HCT116 (cell line): ENCODE measurements around the gene MAML2. TPM values are rescaled to one million over a fixed set of nuclear protein-coding genes. Genes with fewer than 3 reads are reported as not detected.
A peak's percentile ranks its signal among the peaks of the same experiment; 100 is the strongest.

Source experiments
- ATAC-seq: fragments of 200-7000 bp; cut with Tn5 transposase; 2 replicates; pipeline ENCODE4 v1.9.1; 2020; ENCODE audit warnings: mild to moderate bottlenecking, moderate library complexity
- BruUV-seq: library from RNA; stranded (reverse); fragments of 400-500 nt; replicated peaks from 2 replicates; lab custom pipeline; 2021; lab: Mats Ljungman, UMichigan
- CTCF ChIA-PET: fragments of 300-600 bp; sonication (Branson Sonifier 250); formaldehyde crosslinking; loops from one replicate; lab custom pipeline; 2021; ENCODE audit warnings: antibody characterized with exemption; lab: Charles Lee
- POLR2A ChIA-PET: fragments of 300-600, 350-600 bp; sonication (Branson Sonifier 250); formaldehyde crosslinking; loops from one replicate; lab custom pipeline; 2021; ENCODE audit warnings: antibody characterized with exemption; lab: Charles Lee
- RAD21 ChIA-PET, 2 experiments: fragments of 300-600 bp; sonication (Branson Sonifier 250); formaldehyde crosslinking; loops; one replicate each; lab custom pipeline; 2023; ENCODE audit warnings: low total read pairs in 2 of 2; ENCODE audit not compliant: uncharacterized antibody in 2 of 2, unreplicated experiment in 2 of 2, low non-redundant PET in 1 of 2; lab: Charles Lee
- DNase-seq: peaks from one replicate; pipeline ENCODE4 v3.0.0-alpha.2; 2010; ENCODE audit warnings: low read depth, low spot score
- H2AFZ ChIP-seq: fragments of 200-600 bp; shearing (Covaris generic), sonication (generic); 2 replicates; pipeline ENCODE4 v1.6.1; 2017; ENCODE audit warnings: low read depth, mixed run types, mixed read lengths, antibody characterized with exemption, low read length; ENCODE audit not compliant: poor library complexity, severe bottlenecking
- H3K27ac ChIP-seq: 2 replicates; pipeline ENCODE4 v1.5.1; 2012; ENCODE audit warnings: low read depth, low read length
- H3K27me3 ChIP-seq: fragments of 200-600 bp; sonication (generic); 2 replicates; pipeline ENCODE4 v1.6.1; 2016; ENCODE audit warnings: mixed run types, low read length, mixed read lengths; ENCODE audit not compliant: insufficient read depth
- H3K36me3 ChIP-seq, 2 experiments: fragments of 200-500 bp in 1 of 2; fragments of 200-600 bp in 1 of 2; sonication (Bioruptor generic) in 1 of 2; sonication (generic) in 1 of 2; 2 replicates each; pipeline versions ENCODE4 v1.5.1 to v1.6.1; 2014 to 2016; ENCODE audit warnings: low read length in 2 of 2, inconsistent platforms in 1 of 2, mixed read lengths in 1 of 2, mixed run types in 1 of 2; ENCODE audit not compliant: insufficient read depth in 2 of 2, control insufficient read depth in 1 of 2
- H3K4me1 ChIP-seq, 2 experiments: fragments of 200-600 bp in 1 of 2; sonication (generic) in 1 of 2; 2 replicates each; pipeline versions ENCODE4 v1.5.1 to v1.6.1; 2012 to 2017; ENCODE audit warnings: low read length in 2 of 2, inconsistent platforms in 1 of 2, mild to moderate bottlenecking in 1 of 2, mixed read lengths in 1 of 2, mixed run types in 1 of 2, moderate library complexity in 1 of 2; ENCODE audit not compliant: insufficient read depth in 2 of 2, control insufficient read depth in 1 of 2
- H3K4me2 ChIP-seq: fragments of 200-600 bp; sonication (generic); 2 replicates; pipeline ENCODE4 v1.6.1; 2017; ENCODE audit warnings: mixed run types, low read length, mixed read lengths
- H3K4me3 ChIP-seq, 2 experiments: fragments of 200-600 bp in 1 of 2; sonication (generic) in 1 of 2; replicated peaks in 1 of 2; 2 replicates each; pipeline ENCODE4 v1.5.1; 2011 to 2016; ENCODE audit warnings: low read length in 2 of 2, control low read depth in 1 of 2, low read depth in 1 of 2, mild to moderate bottlenecking in 1 of 2, mixed read lengths in 1 of 2, mixed run types in 1 of 2
- H3K79me2 ChIP-seq: fragments of 200-600 bp; sonication (generic); 2 replicates; pipeline ENCODE4 v1.6.1; 2017; ENCODE audit warnings: mild to moderate bottlenecking, mixed run types, low read length, moderate library complexity, mixed read lengths; ENCODE audit not compliant: insufficient read depth
- H3K9ac ChIP-seq: fragments of 200-600 bp; sonication (generic); 2 replicates; pipeline ENCODE4 v1.6.1; 2016; ENCODE audit warnings: low read length, mixed read lengths
- H3K9me2 ChIP-seq: fragments of 200-600 bp; sonication (generic), shearing (Covaris generic); 2 replicates; pipeline ENCODE4 v1.6.1; 2017; ENCODE audit warnings: mixed run types, mild to moderate bottlenecking, moderate library complexity; ENCODE audit not compliant: insufficient read depth
- H3K9me3 ChIP-seq, 2 experiments: fragments of 200-500 bp in 1 of 2; fragments of 200-600 bp in 1 of 2; sonication (Bioruptor generic) in 1 of 2; sonication (generic) in 1 of 2; 2 replicates each; pipeline ENCODE4 v1.6.1; 2014 to 2017; ENCODE audit warnings: low read length in 2 of 2, mixed read lengths in 2 of 2, inconsistent platforms in 1 of 2, low read depth in 1 of 2, mild to moderate bottlenecking in 1 of 2, mixed run types in 1 of 2, moderate library complexity in 1 of 2; ENCODE audit not compliant: control insufficient read depth in 1 of 2, insufficient read depth in 1 of 2
- H4K20me1 ChIP-seq: fragments of 200-600 bp; sonication (generic), shearing (Covaris generic); 2 replicates; pipeline ENCODE4 v1.6.1; 2017; ENCODE audit warnings: mixed run types, mild to moderate bottlenecking, moderate library complexity; ENCODE audit not compliant: insufficient read depth
- ATF3 ChIP-seq: IDR thresholded peaks from 2 replicates; pipeline ENCODE4 v1.6.1; 2012
- CEBPB ChIP-seq: IDR thresholded peaks from 2 replicates; pipeline ENCODE4 v1.6.1; 2012; ENCODE audit warnings: low read depth
- CTCF ChIP-seq, 3 experiments: fragments of 200-600 bp in 1 of 3; sonication (generic) in 1 of 3; IDR thresholded peaks in 2 of 3; conservative IDR thresholded peaks in 1 of 3; 2 replicates each; pipeline ENCODE4 v1.5.1; 2012 to 2017; ENCODE audit warnings: low read depth in 2 of 3, low read length in 2 of 3, antibody characterized with exemption in 1 of 3, borderline replicate concordance in 1 of 3, control low read depth in 1 of 3, mild to moderate bottlenecking in 1 of 3, mixed read lengths in 1 of 3, mixed run types in 1 of 3, moderate library complexity in 1 of 3; ENCODE audit not compliant: insufficient read depth in 1 of 3
- EZH2 ChIP-seq: fragments of 200-600 bp; sonication (generic); IDR thresholded peaks from 2 replicates; pipeline ENCODE4 v1.6.1; 2017; ENCODE audit warnings: antibody characterized with exemption, mixed run types
- EZH2phosphoT487 ChIP-seq: fragments of 200-600 bp; IDR thresholded peaks from 2 replicates; pipeline ENCODE4 v1.6.1; 2018; ENCODE audit warnings: antibody characterized with exemption, borderline replicate concordance
- POLR2AphosphoS5 ChIP-seq: IDR thresholded peaks from 2 replicates; pipeline ENCODE4 v1.6.1; 2011; ENCODE audit warnings: mild to moderate bottlenecking, low read depth, low read length, moderate library complexity
- RAD21 ChIP-seq: IDR thresholded peaks from 2 replicates; pipeline ENCODE4 v1.6.1; 2012; ENCODE audit warnings: low read depth, mild to moderate bottlenecking
- REST ChIP-seq: IDR thresholded peaks from 2 replicates; pipeline ENCODE4 v1.6.1; 2012; ENCODE audit warnings: low read depth
- SP1 ChIP-seq: IDR thresholded peaks from 2 replicates; pipeline ENCODE4 v1.6.1; 2012; ENCODE audit warnings: low read depth
- SRF ChIP-seq: IDR thresholded peaks from 2 replicates; pipeline ENCODE4 v1.6.1; 2012; ENCODE audit warnings: low read depth
- TCF7L2 ChIP-seq: IDR thresholded peaks from 2 replicates; pipeline ENCODE4 v1.7.0; 2011; ENCODE audit warnings: borderline replicate concordance, inconsistent platforms; ENCODE audit not compliant: insufficient read depth, insufficient read length; ENCODE audit errors: extremely low read depth
- YY1 ChIP-seq: IDR thresholded peaks from 2 replicates; pipeline ENCODE4 v1.6.1; 2011; ENCODE audit warnings: low read length, low read depth, moderate library complexity, mild to moderate bottlenecking; ENCODE audit not compliant: insufficient replicate concordance; ENCODE audit errors: extremely low read depth
- ZBTB33 ChIP-seq: IDR thresholded peaks from 2 replicates; pipeline ENCODE4 v1.6.1; 2011; ENCODE audit warnings: mild to moderate bottlenecking, low read length, moderate library complexity; ENCODE audit not compliant: insufficient replicate concordance; ENCODE audit errors: extremely low read depth
- ZFX ChIP-seq: fragments of 450-650 bp; IDR thresholded peaks from 2 replicates; pipeline ENCODE4 v1.6.1; 2017
- ZNF274 ChIP-seq: fragments of 200-500 bp; sonication (Bioruptor generic); IDR thresholded peaks from 2 replicates; pipeline ENCODE4 v1.6.1; 2014; ENCODE audit warnings: mild to moderate bottlenecking, low read depth, low read length, inconsistent platforms
- intact Hi-C: fragments of 100-400 bp; cut with micrococcal nuclease; formaldehyde crosslinking; loops from 2 replicates; pipeline ENCODE4 v1.10.0; 2022
- total RNA-seq: library from RNA; stranded (reverse); gene quantifications from one replicate; pipeline ENCODE4 v1.2.1, GENCODE V29; 2021; ENCODE audit not compliant: unreplicated experiment

Gene MAML2
- total RNA-seq, 1 experiment from 2014 or later: 2.6 TPM

- TF ChIP-seq CTCF (IDR thresholded peaks at IDR 0.05 in 2 of 3, conservative IDR thresholded peaks at IDR 0.05 in 1 of 3; ENCODE audit: borderline replicate concordance in 1 of 3, insufficient read depth in 1 of 3, low read depth in 2 of 3, low read length in 2 of 3) (no peak), EZH2phosphoT487 (no peak), RAD21 (no peak), ZNF274 (no peak), CEBPB (0 out of 2 replicates have a peak, but pooled peaks have one; percentile 24)
- TF ChIP-seq, all 23 proteins: peak for 4
Measured at GRCh38 chr11:96278039-96278897, 64.7 kb downstream of the MAML2 start (continued).

GRCh38 chr11:96277696-96278038, 65.3 kb downstream of the MAML2 start:
- ChIA-PET RAD21 (no interaction called here), CTCF (interaction anchor here (1.0 kb wide), 1 partner anchor 223 kb away, joined by 3 read pairs; no protein-coding TSS in a partner anchor), POLR2A (no interaction called here)
- no TSS peak for BruUV-seq
- intact Hi-C loops: no loop called here
- no peaks in the 10 kb centered on the region for H3K79me2 ChIP-seq
- no peak for ATAC-seq
- H3K27ac ChIP-seq: no peak overlapping the region
- no peak overlapping the region for H3K9ac ChIP-seq
- H3K9me3 ChIP-seq: no peaks in the 10 kb centered on the region
- no peak overlapping the region for H2AFZ ChIP-seq
- no peaks in the 10 kb centered on the region for H4K20me1 ChIP-seq
- no peaks in the 10 kb centered on the region for H3K36me3 ChIP-seq
- no peak for DNase-seq
- H3K4me1 ChIP-seq: peaks cover 9 to 38% of the 10 kb centered on the region in 2 experiments
- no peak overlapping the region for H3K4me3 ChIP-seq
- no peaks in the 10 kb centered on the region for H3K27me3 ChIP-seq
- no peaks in the 10 kb centered on the region for H3K9me2 ChIP-seq
- 0 out of 2 replicates have a peak overlapping the region, but pooled peaks have one; percentile 40 for H3K4me2 ChIP-seq
- no peak for TF ChIP-seq SRF
- no peak for TF ChIP-seq SP1
- no peak for TF ChIP-seq EZH2
- no peak for TF ChIP-seq EZH2phosphoT487
- TF ChIP-seq POLR2AphosphoS5: no peak
- TF ChIP-seq ZFX: no peak
- TF ChIP-seq RAD21: no peak
- no peak for TF ChIP-seq CEBPB
- TF ChIP-seq YY1: no peak
- TF ChIP-seq ZBTB33: no peak
- no peak for TF ChIP-seq ATF3
- no peak for TF ChIP-seq TCF7L2
- no peak for TF ChIP-seq REST
